ENCODE data around the gene ST3GAL4. TPM values are rescaled to one million over a fixed set of nuclear protein-coding genes. Genes with fewer than 3 reads are reported as not detected.
A peak's percentile ranks its signal among the peaks of the same experiment; 100 is the strongest.

Gene ST3GAL4
- total and polyA plus RNA-seq, 8 donors = 30.2 to 38.8 (median 34.6) TPM

DNA sequence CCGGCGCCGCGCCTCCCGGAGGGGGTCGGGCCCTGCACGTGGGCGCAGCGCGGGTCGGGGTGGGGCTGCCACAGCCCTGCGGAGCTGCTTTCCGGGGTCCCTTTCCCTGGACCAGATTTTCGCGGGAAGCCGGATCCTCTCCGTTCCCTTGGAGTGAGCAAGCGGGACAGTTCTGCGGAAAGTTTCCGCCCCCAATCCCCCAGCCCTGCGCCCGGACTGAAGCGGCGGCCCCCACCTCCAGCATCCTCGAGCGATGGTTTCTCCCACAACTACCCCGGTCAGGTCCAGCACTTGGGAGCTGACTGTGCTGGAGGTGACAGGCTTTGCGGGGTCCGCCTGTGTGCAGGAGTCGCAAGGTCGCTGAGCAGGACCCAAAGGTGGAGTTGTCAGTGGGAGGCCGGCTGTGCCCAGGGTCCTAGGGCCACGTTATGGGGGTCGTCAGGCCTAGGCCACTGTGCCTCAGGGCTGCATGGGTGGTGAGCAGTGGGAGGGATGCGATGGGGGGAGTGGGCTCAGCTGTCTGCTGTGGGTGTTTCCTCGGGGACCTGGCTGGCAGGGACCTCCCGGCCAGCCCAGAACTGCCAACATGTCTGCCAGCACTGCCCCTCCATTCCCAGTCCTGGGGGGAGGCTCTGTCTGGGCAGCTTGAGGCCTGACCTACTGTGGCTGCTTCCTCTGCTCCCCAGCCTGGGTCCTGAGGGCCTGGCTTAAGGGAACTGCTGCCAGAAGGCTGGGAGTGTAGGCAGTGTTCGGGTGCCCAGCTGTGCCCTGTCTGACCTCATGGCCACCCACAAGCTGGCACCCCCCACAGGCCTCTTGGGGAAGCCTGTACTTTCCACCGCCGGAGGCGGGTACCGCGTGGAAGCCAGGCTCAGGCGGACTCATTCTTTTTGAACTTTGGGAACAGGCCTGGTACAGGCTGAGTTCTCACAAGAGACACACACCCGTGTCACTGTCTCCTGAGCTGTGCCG is 726 bp downstream of the ST3GAL4 start:
- TF ChIP-seq, protein P1, sequence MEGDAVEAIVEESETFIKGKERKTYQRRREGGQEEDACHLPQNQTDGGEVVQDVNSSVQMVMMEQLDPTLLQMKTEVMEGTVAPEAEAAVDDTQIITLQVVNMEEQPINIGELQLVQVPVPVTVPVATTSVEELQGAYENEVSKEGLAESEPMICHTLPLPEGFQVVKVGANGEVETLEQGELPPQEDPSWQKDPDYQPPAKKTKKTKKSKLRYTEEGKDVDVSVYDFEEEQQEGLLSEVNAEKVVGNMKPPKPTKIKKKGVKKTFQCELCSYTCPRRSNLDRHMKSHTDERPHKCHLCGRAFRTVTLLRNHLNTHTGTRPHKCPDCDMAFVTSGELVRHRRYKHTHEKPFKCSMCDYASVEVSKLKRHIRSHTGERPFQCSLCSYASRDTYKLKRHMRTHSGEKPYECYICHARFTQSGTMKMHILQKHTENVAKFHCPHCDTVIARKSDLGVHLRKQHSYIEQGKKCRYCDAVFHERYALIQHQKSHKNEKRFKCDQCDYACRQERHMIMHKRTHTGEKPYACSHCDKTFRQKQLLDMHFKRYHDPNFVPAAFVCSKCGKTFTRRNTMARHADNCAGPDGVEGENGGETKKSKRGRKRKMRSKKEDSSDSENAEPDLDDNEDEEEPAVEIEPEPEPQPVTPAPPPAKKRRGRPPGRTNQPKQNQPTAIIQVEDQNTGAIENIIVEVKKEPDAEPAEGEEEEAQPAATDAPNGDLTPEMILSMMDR (IDR thresholded peaks at IDR 0.05) = no peak
- Histone ChIP-seq H3K27me3 (no peaks in the 10 kb centered on the region), H3K27ac (peak overlapping the region; percentile 54 to 63), H3K4me1 (peaks cover 3 to 75% of the 10 kb centered on the region in 2 donors), H3K4me3 (peak overlapping the region; percentile 60 to 63), H3K36me3 (no peaks in the 10 kb centered on the region), H3K9me3 (no peaks in the 10 kb centered on the region)
- intact Hi-C loops (cut with DNase I) = no loop called here
- DNase-seq = peak in 2 of 4 donors; percentile 49 to 85
- ATAC-seq = peak; percentile 7

DNA sequence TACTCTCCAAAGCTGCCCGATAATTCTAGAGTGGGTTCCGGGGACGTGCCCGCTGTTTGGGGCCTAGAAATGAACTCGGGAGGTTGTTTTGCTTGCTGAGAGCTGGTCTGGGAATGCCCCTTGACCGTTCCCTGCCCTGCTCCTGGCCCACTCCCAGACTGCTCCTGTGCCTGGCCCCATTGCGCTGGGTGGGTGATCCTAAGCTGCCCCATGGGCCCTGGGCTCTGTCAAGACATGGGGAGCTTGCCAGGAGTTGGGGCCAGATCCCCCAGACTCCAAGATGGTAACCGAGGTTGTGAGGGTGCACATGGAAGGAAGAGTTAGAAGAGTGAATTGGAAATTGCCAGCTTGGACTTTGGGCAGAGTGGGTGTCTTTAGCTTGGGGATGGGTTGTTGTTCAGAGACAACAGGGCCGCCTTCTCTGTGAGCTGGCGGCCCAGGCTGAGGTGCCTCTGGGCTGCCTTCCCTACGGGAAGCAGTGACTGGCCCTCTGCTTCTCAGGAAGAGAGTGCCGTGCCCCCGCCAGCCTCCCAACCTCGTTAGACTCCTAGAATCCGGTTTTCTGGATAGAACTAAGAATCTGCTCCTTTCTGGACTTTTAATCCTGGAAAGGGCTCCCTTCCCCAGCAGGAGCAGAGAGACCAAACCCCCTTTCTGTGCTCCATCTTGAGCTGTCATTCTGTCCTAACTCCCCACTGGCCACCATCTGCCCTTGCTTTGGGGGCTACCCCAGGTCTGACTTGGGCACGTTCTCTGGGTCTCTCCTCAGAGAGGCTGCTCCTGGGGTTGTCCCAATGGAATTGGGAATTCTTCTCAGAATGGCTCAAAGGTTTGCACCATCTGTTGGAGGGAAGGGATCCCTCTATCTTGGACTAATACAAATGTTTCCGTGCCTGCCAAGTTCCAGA is 1.8 kb downstream of the ST3GAL4 start:
- intact Hi-C loops (cut with DNase I) = no loop called here
- Histone ChIP-seq H3K4me3 (peak overlapping the region; percentile 60 to 63), H3K27me3 (no peaks in the 10 kb centered on the region), H3K36me3 (no peaks in the 10 kb centered on the region), H3K9me3 (no peaks in the 10 kb centered on the region), H3K4me1 (peaks cover 3 to 64% of the 10 kb centered on the region in 2 donors), H3K27ac (peak overlapping the region; percentile 54 to 63)
- TF ChIP-seq, protein P1 (IDR thresholded peaks at IDR 0.05) = no peak
- no peak for DNase-seq
- ATAC-seq = no peak

DNA sequence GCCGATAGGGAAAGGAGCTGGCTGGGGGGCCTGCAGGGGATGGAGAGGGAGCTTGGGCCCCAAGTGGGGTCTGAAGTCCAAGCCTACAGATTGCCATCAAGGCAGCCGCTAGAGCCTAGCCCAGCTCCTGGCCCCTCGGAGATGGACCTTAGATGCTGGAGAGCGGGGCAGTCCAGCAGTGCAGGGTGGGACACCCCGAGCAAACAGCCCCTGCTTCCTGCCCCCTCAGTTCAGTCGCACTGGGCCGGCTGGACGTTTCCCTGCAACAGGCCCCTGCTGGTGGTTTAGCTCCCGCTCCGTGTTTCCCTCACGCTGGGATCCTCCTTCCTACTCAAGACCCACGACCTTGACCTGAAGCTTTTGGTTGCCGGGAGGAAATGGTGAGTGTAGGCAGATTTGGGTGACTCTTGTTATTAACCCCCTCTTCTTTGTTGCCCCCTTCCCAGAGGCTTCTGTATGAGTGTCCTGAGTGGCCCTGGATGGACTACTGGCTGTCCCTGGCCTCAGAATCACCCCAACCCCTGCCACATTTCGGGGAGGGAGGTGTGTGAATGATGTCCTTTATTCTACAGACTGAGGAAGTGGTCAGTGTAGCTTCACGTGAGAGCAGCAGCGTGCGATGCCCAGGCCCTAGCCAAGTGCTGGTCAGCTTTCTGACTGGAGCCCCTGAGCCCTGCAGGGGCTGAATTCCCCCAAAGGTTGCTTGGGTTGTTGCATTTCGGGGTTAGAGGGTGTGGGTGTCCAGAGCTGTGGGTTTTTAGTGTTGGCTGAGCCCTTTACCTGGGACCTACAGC is 2.7 kb downstream of the ST3GAL4 start:
- no peaks in the 10 kb centered on the region for H3K9me3 ChIP-seq
- H3K36me3 ChIP-seq = no peaks in the 10 kb centered on the region
- intact Hi-C loops (cut with DNase I) = no loop called here
- no peaks in the 10 kb centered on the region for H3K27me3 ChIP-seq
- H3K4me3 ChIP-seq = peak overlapping the region in 1 of 2 donors; percentile 63
- H3K27ac ChIP-seq = peak overlapping the region in 1 of 2 donors; percentile 54
- H3K4me1 ChIP-seq = peaks cover 3 to 56% of the 10 kb centered on the region in 2 donors
- TF ChIP-seq, protein P1 (IDR thresholded peaks at IDR 0.05) = no peak
- DNase-seq = no peak
- ATAC-seq = no peak

DNA sequence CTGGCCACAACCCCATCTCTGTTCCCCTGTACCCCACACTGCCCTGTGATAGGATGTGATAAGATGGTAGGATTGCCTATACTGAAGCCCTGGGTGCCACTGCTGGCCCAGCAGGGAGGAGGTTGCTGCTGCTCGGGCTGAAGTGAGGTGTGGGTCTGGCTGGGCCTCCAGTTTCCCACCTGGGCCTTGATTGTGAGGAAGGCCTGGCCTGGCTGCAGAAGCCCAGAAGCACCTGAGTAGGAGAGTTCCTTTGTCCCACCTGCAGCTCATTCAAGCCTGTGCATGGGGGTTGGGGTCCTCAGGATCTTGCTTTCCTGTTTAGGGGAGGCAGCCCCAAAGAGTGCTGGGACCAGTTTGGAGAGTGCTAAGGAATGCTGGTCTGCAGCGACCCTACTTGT is 3.3 kb downstream of the ST3GAL4 start:
- TF ChIP-seq, protein P1 (IDR thresholded peaks at IDR 0.05) = no peak
- Histone ChIP-seq H3K4me3 (peak overlapping the region in 1 of 2 donors; percentile 63), H3K36me3 (no peaks in the 10 kb centered on the region), H3K27ac (peak overlapping the region in 1 of 2 donors; percentile 54), H3K9me3 (no peaks in the 10 kb centered on the region), H3K4me1 (peaks cover 3 to 50% of the 10 kb centered on the region in 2 donors), H3K27me3 (no peaks in the 10 kb centered on the region)
- DNase-seq (no peak), ATAC-seq (no peak)
- intact Hi-C loops (cut with DNase I) = no loop called here

Measured in left lung (tissue), 10 donors.